GM21526 (cell line): ENCODE measurements around the gene HOXA7.
A peak's percentile ranks its signal among the peaks of the same experiment; 100 is the strongest.

Experiments
- ATAC-seq: cut with Tn5 transposase; IDR thresholded peaks from one replicate; pipeline ENCODE4 v1.9.1; 2021; ENCODE audit warnings: moderate library complexity; ENCODE audit not compliant: unreplicated experiment, low FRiP score

HOXA7 gene

DNA sequence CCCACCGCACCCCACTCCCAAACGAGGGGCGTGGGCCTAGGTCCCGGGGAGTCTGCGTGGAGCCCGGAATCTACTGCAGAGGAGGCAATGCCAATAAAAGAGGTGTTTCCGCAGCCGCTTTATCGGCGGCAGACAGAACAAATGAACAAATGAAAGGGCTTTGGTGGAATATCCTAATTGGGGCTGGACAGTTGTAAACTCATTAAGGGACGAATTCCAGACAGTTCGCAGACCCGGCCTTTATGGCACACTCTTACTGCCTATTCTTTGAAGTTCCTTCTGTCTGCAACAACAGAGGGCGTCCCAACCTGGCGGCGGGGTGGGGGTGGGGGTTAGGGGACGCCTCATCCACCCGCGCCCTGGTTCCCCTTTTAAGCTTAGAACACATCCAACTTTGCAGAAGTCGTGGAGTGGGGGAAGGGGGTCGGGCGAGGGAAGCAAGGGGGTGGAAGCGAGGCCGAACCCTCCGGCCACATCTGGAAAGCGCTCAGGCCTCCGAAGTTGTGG, 4.8 kb upstream of the HOXA7 start:
- ATAC-seq, result no peak

DNA sequence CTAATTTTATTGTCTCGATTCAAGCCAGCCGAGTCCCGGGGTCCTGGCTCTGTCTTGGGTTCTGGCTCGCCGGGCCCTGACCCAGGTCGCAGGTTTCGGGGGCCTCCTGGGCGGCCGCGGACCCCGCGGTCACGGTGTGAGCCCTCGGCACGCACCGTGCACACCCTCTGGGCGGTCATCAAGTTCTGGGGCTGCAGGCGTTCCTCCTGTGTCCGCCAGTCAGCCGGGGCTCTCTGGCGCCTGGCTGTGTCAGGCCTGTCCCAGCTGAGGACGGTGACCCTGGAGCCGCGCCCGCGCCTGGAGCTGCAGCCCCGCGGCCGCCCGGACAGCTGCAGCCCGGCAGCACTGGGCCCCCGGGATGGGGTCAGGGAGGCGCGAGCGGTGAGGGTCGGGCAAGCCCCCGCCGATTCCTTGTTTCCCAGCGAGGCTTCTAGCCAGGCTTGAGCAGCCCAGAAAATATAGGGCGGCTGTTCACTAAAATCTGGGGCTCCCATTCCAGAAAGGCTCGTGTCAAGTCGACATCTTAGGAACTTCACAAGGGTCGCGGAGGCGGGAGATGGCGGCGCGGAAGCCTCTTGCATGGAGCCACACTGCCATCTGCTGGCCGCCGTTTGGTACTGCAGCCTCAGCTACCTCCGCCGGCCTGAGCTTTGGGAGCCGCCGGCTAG, 4.2 kb upstream of the HOXA7 start:
- ATAC-seq, result peak; percentile 68

DNA sequence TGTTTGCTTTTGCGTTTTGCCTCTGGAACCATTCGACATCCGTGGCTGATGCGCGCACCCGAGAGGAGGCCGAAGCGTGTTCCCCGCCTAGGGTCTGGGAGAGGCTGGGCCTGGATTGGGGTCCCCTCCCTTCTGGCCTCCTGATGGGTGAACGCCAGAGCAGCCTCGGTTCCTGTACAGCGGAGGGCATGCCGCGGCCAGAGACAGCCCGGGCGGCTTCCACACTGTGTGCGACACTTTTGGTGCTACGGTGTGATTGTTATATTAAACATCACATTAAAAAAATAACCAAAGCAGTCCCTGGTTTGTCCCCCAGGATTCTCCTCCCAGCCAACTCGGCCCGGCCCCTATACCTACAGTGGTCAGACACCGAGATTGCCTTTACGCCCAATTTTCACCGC, 3.7 kb upstream of the HOXA7 start:
- ATAC-seq, result no peak

DNA sequence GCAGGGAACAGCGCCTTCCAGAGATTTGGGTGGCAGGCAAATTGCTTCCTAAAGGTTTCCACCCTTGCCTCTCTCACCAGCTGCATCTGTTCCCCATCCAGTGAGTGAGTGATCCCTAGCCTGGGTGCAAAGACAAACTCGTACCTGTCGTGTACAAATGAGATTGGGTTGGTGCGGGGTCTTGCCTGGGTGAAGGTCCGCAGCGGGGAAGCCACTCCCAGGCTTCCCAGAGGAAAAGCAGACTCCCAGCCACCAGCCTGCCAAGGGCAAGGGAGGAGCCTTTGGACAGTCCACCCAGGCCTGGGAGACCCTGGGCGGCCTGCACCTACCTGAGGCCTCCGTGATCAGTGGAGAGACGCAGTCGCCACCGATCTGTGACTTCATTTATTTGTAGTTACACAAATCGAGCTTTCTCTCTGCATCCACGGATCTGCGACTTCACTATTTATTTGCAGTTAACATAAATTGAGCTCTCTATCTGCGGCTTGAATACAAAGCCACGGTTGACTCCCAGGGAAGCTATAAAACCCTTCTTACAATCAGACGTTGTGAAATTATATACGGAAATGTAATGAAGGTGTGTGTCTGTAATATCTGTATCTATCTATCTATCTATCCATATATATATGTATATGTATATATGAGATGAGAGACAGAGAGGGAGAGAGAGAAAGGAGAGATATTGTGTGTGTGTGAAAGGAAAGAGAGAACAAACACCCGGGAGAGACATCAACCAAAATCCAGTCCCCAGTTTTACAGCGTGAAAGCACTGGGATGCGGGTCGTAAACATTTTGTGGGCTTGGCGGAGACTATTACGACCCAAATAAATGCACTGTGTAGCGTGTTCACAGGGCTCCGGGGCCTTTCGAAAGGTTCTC, 3.0 kb upstream of the HOXA7 start:
- no peak for ATAC-seq

DNA sequence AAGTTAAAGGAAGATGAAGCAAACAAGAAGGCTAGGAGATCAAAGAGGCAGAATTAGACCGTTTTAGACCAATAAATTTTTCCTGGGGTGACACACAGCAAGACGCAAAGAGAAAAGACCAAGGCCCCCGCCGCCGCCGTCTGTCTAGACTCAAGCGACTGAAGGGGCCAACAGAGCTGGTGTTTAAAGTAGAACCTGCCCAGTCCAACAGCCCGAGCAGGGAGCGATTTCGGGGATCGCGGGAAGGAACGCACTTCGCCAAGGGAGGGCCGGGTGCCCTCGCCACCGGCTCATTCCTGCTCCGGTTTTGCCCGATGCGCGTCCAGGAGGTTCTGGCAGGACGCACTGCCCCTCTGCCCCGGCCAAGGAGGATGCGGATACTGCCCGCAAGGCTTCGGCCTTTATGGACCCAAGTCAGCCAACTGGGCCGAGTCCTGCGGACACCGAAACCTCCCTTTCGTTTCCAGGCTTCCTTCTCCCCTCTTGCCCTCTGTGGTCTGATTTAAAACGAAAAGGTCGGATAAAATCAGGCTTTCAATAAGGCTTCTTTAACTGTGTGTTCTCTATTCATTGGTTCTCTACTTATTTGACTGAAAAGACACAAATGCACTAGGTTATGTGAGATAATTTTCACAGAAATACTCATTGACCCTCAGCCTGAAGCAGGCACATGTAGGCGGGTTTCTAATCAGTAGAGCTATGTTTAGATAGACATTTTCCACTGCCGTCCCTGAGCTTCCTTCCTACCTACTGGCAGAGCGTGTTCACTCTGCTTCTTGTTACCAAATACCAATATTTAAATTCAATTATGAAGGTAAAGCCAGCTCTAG, 2.2 kb upstream of the HOXA7 start:
- no peak for ATAC-seq

DNA sequence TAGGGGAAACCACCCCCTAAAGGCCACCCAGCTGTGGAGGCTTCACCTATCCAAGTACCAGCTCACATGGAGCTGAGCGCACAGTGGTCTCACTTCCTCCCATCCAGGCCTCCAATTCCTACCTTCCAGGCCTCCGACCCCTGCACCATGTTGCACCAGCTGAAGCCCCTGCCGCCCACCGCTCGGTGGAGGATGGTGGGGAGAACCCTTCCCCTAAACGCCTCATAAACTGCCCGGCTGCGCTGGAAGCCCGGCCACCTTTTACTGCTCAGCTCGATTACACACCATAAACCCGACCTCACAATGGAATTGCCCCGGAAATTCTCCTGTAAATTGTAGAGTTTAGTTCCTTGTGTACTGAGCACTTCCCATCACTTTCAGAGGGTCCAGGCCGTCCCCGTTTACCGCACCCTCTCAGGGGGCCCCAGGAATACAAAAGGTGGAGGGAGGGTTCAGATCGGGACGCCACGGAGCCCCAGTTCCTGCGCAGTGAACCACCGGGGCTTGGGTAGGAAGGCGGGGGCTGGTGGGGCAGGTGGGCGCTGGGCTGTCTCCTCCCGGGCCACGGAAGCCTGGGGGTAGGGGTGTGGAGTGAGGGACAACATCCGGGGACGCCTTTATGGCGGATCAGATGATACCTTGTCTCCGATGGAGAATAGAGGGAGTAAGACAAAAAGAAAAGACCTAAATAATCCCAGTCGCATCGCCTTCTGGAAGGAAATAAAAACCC, 1.4 kb upstream of the HOXA7 start:
- no peak for ATAC-seq

DNA sequence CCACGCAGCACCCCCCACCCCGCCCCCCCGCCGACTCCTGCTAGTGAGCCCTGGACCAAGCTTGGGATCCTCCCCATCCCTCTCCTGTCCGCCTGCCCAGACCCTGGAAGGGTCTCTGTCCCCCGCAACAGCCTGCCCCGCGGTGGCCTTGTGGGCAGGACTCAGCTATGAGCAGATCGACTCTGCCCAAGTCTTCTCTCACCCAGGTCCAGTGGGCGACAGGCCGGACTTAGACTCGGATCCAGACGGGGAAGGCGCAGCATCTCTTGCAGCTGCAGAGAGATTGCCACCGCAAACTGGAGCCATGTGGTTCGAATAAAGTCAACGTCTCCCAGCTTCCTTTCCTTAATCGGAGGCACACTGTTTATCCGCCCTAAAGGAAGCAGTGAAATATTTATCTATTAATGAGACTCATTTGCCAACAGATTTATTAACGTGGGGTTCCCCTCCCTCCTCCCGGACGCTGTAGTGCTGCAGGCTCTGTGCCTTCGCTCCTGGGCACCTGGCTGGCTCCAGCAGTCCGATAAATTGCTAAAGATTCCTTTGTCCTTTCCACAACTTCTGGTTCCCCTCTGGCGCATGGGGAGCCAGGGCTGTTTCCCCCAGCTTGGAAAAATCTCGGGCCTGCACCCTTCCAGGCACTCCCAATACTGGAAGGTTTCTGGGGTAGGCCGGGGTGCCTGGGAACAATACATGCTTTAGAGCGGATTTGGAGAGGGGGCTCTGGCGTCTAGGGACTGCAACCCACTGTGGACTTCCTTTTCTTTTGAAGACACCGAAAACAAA, 634 bp upstream of the HOXA7 start:
- ATAC-seq, result no peak

DNA sequence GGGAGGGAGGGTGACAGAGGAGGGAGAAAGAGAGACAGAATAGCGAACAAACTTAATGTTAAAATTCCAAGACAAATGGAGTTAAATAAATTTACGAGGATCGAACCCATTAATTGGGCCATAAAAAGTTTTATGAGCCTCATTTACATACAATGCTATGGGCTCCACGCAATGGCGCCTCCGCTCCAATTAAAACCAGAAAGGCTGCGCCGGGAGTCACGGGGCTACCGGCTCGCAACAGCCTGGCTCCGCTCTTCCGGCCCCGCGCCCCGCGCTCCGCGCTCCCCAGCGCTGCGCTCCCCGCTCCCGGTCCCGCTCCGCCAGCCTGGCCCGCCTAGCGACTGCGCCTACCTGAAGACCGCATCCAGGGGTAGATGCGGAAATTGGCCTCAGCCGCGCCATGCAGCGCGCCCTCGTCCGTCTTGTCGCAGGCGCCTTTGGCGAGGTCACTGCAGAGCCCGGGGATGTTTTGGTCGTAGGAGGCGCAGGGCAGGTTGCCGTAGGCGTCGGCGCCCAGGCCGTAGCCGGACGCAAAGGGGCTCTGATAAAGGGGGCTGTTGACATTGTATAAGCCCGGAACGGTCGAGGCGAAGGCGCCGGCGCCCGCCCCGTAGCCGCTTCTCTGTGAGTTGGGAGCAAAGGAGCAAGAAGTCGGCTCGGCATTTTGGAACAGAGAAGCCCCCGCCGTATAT, 513 bp downstream of the HOXA7 start:
- ATAC-seq, result no peak

DNA sequence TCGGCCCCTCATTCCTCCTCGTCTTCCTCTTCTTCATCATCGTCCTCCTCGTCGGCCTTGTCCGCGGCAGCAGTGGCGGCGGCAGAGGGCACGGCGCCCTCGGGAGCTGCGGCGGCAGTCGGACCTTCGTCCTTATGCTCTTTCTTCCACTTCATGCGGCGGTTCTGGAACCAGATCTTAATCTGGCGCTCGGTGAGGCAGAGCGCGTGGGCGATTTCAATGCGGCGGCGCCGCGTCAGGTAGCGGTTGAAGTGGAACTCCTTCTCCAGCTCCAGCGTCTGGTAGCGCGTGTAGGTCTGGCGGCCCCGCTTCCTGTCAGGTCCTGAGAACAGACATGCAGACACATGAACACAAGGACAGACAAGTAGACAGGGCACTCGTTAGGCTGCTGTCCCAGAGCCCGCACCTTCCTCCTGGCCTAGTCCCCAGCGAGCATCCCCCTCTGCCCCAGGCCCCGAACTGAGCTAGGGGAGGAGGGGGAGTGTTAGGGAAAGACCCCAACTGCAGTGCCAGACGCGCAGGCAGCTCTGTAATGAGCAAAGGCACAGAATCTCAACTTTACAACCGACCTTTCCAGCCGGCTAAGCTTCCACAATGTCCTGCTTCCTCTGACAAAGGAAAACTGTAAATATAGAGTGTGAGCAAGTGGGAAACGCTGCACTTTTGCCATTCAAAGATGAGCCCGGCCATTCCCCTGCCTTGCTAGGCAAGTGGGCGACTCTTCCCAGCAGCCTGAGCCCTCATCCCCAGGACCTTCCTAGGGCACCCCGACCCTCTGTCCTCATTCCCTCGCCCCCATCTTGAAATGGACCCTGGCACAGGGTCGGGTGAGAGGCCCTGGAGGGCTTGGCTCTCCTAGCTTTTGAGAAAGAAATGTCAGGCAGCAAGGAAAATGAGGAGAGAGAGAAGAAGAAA, 1.3 kb downstream of the HOXA7 start:
- ATAC-seq, result no peak

DNA sequence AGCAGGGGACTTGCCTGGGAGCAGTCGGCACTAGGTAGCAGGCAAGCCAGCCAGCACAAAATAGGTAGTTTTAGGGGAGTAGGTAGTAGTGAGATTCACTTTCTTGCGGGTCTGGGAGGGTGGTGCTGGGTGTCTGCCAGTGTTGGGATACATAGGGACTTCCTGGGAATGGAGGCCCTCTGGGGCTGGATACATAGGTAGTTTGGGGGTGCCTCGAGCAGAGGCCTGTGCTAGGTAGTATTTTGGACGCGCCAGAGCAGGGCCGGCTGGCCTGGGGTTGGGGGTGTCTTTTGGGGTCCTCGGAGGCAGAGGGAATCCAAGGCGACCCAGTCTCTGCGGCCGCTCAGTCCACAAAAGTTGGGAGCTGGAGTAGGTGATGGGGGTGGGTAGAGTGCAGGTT, 2.1 kb downstream of the HOXA7 start:
- no peak for ATAC-seq

DNA sequence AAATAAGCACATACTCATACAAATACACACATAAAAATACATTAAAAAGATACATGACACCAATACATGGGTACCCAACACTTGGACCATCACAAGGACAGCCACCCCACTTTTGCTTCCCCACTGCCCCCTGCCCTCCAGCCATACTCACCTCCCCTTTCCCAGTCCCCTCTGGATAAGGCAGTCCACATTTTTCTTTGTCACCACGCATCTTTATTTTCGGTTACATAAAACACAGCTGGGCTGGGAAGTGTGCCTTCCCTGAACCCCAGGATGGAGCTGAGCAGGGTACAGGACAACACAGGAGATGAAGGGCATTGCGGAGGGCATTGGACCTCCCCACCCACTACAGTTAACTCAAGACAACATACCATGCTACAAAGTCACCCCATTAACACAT, 2.9 kb downstream of the HOXA7 start:
- ATAC-seq, result no peak

DNA sequence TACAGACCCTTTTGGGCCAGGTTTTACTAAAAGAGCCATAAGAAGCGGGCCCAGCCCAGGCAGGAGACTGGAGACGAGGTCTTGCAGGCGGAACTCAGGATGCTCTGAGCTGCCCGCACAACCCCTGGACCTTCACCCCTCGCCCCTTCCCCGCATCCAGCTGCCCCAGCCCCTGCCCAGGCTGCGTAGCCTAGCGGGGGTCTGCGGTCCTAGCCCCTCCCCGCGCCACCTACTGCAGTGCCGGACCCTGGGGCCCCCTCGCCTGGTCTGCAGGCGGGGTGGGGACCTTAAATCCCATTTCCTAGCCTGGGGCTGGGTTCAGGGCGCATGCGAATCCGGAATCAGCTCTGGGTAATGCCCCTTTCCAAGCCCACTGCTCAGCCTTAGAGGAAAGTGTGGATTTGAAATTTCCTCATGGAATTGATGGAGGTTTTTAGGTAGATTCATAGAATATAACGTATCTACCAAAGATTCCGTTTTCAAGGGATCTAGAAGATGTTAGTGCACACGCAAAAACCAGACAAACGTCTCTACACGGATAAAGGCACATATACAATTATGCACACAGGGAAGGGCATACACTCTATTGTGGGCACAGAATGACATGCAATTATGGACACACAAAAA, 3.5 kb downstream of the HOXA7 start:
- no peak for ATAC-seq

DNA sequence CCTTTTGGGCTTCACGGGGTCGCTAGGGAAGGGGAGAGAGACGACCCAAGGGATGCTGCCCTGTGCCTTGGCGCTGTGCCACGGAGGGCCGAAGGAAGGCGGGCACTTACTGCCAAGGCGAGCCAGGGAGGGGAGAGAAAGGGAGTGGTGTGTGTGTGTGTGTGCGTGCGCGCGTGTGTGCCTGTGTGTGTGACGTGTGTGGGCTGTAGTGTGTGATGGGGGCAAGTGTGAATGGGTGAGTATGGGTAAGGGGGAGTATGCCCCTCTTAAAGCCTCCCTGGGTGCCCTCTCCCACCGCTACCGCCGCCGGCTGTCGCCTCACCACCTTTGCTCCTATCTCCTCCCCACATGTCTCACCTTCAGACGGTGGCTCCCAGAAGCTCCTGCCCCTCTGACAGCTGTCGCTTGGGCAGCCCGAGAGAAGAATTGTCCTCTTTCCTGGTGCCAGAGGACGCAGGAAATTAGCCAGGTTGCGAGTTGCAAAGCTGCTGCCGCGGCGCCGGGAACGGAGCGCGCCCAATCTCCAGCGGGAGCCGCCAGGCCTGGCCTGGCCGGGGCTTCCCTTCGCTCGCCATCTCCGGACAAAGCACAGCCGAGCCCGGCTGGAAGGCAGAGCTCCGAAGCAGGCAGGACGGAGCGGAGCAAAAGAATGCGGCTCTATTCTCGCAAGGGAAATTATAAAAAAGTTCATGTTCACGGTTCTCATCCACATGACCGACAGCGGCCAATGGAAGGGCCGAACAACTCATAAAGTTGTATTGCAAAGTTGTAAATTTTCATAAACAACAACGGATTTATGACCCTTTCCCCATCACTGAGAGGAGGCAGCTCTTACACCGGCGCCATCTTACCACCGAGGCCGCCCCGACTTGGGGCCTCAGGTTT, 4.3 kb downstream of the HOXA7 start, which contains the start of gene HOXA3:
Gene HOXA3, minus strand, starts transcription at position 653 of the 885 bp plus-strand sequence. CDS start 41,943 bp downstream, outside the sequence.
- no peak for ATAC-seq

DNA sequence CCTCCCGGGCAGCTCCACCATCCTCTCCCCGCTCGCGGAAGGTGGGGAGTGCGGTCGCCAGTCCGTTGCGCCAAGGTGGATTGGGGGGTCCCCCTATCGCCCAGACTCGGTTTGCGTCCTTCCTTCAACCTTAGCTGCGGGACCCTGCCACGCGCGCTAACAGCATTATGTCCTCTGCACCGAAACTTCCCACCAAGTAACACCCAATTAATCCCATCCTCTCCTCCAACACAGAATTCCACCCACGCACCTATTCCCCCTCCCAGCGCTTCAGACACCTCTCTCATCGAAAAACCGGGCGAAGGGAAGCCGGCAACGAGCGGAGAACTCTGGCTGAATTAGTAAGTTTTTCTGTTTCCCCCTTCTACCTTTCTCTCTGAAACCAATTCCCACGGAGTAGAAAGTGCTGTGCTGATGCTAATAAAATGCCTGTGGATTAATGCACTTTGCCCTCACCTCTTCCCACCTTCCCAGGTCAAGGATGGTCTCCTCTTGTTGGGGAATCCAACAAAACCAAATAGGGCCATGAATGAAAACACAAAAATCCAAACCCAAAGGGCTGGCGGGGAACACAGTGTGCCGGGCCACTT, 5.0 kb downstream of the HOXA7 start:
- ATAC-seq, result no peak

DNA sequence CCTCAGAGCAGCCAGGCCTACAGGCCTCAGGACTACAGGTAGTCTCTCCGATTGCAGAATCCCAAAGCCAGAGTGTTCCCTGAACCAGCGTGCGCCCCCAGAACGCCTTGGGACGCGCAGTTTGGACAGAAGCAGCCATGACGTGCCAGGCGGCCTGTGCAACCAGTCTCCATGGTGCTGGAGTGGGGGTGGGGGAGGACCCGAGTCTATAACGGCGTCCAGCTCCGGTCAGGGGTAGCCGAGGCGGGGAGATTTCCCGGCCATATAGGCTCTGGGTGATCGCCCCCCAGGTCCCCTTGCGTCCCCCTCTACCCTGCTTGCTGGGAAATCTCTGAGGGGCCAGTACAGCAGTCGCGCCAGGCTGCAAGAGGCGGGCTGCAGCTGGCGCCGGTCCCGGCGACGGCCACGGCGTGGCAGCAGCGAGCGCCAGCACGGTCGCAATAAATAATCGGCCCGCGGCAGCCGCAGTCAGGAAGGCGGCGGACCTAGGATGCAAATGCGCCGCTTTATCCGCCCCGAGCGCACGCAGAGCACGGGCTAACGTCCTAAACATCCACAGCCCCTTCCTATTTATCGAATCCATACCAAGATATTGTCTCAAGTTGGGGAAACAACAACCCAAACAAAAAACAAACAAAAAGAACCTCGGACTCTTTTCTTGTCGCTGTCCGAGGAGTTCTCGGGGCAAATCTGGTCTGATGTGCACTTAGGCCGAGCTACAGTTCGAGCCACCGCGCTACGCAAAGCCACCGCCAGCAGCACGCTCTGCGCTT, 5.7 kb downstream of the HOXA7 start:
- ATAC-seq, result peak; percentile 77
